Stimulated activated CD4-positive, alpha-beta T cell treated with anti-CD3 and anti-CD28 coated beads, Interleukin-12 subunit alpha, Interleukin-12 subunit beta, amount 100 ng/mL, for 24 hours (primary cell): ENCODE measurements around the gene MT3.
"Not testable (repeated sequence)": the region's sequence is repeated elsewhere in the genome, so short reads cannot be mapped to it uniquely, and the experiment has no call there.

Source experiments
- DNase-seq, 2 experiments: peaks; one replicate each; pipeline ENCODE4 v3.0.0-alpha.2; 2020; ENCODE audit warnings: low read depth in 2 of 2

Gene MT3

DNA sequence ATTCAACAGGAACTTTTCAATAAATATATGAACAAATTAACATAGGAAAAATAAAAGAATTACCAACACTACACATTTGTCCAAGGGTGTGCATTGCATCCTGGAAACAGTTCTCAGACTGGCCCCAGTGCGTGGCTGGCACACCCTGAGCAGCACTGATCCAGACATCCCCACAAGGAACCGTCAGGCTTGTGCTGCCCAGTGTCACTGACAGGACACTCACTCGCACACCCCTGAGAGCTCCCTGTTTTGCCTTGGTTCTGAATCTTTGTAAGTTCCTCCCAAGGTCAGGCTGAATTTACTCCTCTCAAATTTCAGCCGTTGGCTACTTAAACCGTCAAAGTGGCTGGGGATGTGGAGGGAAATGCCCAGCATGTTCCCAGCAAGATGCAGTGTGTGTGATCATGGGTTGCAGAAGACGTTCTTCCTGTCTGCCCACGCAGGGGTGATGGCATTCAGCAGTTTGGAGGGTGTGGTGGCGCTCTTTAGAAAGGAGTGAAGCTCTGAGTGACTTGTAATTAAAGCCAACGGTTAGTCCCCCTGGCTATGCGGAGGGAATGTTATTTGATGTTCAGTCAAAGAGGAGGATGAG, 20.8 kb downstream of the MT3 start:
- peak; percentile 56 to 76 for DNase-seq

DNA sequence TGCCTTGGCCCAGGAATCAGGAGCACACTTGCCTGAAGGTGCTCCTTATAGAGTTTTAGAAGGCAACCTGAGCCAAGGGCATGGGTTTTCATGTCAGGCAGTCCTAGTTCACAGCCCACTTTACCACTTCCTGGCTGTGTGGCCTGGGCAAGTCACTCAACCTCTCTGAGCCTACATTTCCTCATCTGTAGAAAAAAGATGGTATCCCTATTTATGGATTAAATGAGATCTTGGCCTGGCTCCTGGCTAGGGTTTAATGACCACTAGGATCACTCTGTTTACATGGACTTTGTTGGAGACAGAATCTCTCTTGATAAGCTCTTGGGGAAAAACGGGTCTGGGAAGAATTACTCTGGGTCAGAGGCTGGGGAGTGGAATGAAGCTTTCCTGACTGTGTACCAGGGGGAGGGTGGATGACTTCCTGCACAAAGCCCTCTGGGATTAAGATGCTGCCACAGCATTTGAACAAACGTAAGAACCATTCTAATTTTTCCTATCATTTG, 21.3 kb downstream of the MT3 start:
- DNase-seq: no peak

DNA sequence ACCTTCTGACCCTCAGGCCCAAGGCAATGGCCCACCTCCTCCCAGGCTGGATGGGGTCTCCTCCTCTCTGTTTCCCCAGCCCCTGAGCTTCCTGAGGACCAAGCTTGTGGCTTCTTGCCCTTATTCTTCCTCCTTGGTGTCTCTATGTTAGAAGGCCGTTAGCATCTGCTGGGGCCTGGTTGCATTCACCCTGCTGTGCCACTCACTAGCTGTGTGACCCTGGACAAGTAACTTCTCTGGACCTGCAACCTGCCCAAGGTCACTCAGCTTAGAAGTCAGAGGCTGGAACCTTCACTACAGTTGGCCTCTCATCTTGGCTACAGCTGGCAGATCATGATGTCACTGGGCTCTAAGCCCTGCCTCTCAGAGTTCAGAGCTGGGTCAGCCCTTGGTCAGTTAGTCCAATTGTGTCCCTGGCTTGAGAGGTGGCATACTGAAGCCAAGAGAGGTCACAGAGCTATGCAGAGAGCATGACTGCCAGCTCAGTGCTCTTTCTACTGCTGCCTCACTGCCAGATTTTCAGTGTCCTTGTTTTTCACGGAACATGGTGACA, 22.0 kb downstream of the MT3 start:
- DNase-seq: no peak

- no peak for DNase-seq
Observed at GRCh38 chr16:56613706-56614105, 24.4 kb downstream of the MT3 start.

DNA sequence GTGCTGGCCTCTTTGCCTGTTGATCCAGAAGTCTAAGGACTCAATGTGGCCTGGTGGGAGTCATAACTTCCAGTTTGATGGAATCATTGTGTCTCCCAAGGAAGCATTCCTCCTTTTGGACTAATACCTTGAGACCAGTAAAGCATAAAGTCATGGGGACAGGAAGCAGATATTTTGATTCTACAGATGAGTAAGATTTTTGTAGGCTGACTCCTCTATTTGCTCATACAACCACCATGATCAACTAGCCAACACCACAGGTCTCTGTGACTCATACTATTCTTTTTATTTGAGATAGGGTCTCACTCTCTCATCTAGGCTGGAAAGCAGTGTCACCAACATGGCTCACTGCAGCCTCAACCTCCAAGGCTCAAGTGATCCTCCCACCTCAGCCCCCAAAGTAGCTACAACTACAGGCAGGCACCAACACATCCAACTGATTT, 25.2 kb downstream of the MT3 start:
- no peak for DNase-seq

DNA sequence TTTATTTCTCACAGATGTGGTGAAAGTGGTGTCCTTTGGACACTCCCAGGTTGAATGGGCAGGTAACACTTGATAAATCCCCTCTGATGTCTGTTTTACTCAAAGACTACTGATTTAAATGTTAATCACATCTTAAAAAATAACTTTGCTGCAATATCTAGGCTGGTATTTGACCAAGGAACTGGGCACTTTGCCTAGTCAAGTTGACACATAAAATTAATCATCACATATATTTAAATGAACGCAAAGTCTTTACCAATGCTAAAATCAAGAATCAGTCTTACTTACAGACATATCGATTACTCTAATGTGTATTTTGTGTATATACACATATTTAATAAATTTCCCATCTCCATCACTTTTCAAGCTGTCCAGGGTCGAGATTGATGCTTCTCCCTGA, 26.0 kb downstream of the MT3 start:
- no peak for DNase-seq

GRCh38 chr16:56616608-56617211, 27.4 kb downstream of the MT3 start:
- DNase-seq: no peak

DNA sequence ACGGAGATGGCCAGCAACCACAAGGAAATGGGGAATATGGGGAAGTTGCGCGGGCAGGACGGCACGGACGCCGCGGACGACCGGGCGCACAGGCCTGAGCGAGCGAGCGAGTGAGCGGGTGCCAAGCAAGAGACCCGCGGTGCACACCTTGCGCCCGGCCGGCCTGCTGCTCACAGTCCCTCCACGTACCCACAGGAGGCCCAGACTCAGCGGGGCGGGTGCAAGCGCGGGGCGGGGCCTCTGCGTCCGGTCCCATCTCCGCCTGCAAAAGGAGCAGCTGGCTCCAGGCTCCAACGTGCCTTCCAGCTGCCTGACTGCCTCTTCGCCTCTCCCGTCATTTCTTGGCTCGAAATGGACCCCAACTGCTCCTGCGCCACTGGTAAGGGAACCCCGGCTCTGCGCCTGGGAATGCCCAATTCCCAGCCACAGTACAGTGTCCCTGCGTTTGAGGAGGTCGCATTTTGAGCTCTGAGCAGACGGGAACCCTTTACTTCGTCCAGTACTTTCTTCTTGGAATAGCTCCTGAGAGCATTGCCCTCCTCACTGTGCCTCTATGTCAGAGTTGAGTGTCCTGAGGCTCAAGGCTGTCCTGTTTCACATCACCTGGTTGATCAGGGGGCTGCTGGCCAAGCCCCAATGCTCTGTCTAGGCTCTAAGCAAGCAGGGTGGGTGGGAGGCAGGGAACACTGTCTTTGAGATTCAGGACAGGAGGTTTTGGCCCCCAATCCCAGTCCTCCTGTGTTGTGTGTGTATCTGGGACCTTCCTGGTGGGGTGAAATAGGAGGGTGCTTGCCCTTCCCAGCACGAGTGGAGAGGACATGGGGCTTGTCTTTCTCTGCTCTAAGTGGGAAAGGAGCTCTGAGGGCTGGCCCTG, 28.1 kb downstream of the MT3 start:
- DNase-seq: peak in 1 of 2 experiments; percentile 64

- no peak for DNase-seq
Observed at GRCh38 chr16:56618138-56618537, 28.8 kb downstream of the MT3 start.

GRCh38 chr16:56620339-56620897, 31.1 kb downstream of the MT3 start:
- no peak for DNase-seq

GRCh38 chr16:56621665-56622445, 32.5 kb downstream of the MT3 start:
- not testable (repeated sequence) for DNase-seq

DNA sequence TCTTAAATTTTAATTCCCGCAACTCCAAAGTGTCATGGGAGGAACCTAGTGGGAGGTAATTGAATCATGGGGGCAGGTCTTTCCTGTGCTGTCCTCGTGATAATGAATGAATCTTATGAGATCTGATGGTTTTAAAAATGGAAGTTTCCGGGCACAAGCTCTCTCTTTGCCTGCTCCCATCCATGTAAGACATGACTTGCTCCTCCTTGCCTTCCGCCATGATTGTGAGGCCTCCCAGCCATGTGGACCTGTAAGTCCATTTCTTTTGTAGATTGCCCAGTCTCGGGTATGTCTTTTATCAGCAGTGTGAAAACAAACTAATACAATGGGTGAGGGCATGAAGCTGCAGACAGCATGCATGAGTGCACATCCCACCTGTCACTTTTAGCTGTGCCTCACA, 33.9 kb downstream of the MT3 start:
- not testable (repeated sequence) for DNase-seq

DNA sequence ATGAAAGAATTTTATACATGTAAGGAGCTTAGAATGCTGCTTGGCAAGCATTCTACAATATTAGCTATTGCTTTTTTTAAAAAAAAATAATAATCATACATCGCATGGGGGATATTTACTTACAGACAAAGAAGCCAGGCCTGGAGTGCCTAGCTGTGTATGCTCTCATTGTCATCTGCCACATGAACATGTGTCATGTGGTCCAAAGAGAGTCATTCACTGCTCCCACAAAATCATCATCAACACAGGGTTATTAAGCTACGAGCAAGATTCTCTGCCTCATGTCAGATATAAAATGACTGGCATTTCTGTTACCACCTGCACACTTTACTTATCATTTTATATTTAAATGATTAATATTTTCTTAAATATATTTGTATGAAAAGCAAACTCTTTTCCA, 34.3 kb downstream of the MT3 start:
- DNase-seq: no peak

- peak; percentile 49 to 63 for DNase-seq
Observed at GRCh38 chr16:56625140-56625942, 36.0 kb downstream of the MT3 start, which contains the start of gene MT1E. MT1E (plus strand) TSS chr16:56625781; CDS start chr16:56625852, 71 bp downstream.

DNA sequence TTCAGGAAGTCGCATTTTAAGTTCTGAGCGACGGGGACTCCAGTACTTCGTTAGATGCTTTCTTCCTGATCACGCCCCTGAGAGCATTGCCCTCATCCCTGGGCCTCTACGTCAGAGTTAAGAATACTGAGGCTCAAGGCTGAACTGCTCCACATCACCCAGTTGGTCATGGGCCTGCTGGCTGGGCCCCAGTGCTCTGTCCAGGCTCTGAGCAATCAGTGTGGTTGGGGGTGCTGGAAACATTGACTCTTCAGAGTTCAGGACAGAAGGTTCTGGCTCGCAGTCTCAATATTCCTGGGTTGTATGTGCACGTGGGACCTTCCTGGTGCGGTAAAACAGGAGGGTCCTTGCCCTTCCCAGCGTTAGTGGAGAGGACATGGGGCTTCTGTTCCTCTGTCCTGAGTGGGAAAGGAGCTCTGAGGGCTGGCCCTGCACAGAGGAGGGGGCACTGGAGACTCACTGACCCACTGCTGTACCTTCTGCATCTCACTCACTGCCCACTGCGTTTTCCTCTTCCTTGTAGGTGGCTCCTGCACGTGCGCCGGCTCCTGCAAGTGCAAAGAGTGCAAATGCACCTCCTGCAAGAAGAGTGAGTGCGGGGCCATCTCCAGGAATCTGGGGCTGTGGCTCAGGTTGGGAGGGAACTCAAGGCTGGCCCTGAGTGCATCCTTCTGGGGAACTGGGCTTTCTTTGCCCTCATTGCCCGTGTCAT, 36.8 kb downstream of the MT3 start:
- no peak for DNase-seq

- no peak for DNase-seq
Observed at GRCh38 chr16:56626685-56627084, 37.4 kb downstream of the MT3 start.

- DNase-seq: no peak
Observed at GRCh38 chr16:56628486-56629350, 39.4 kb downstream of the MT3 start.

GRCh38 chr16:56629531-56629930, 40.2 kb downstream of the MT3 start:
- no peak for DNase-seq

- no peak for DNase-seq
Observed at GRCh38 chr16:56630134-56630533, 40.8 kb downstream of the MT3 start.
